ENCODE data around the gene EHBP1.

GRCh38 chr2:62686012-62686685 is 19.4 kb upstream of the EHBP1 start:
- TF ChIP-seq RAD21 (IDR thresholded peaks at IDR 0.05; ENCODE audit: low read depth) (no peak), TAF1 (IDR thresholded peaks at IDR 0.05; ENCODE audit: low read depth) (no peak), EP300 (IDR thresholded peaks at IDR 0.05; ENCODE audit: borderline replicate concordance) (no peak), NFIC (IDR thresholded peaks at IDR 0.05) (no peak), TCF12 (IDR thresholded peaks at IDR 0.05; ENCODE audit: low read depth) (no peak), CEBPB (IDR thresholded peaks at IDR 0.05) (no peak), FOXM1 (IDR thresholded peaks at IDR 0.05; ENCODE audit: borderline replicate concordance, low read depth) (no peak), YY1 (IDR thresholded peaks at IDR 0.05; ENCODE audit: low read depth) (no peak), TEAD4 (IDR thresholded peaks at IDR 0.05) (no peak), ZBTB7A (IDR thresholded peaks at IDR 0.05; ENCODE audit: low read depth) (no peak)
